Stimulated activated CD4-positive, alpha-beta T cell treated with anti-CD3 and anti-CD28 coated beads, Interleukin-1b, Interleukin-23, amount 100 ng/mL, for 1 hour (primary cell): ENCODE results near the gene RBBP6.
"Not testable (repeated sequence)": the region's sequence is repeated elsewhere in the genome, so short reads cannot be mapped to it uniquely, and the experiment has no call there.

Experiments used
- DNase-seq, 2 donors: peaks; one replicate each; pipeline ENCODE4 v3.0.0-alpha.2; 2020; ENCODE audit warnings: low read depth in 2 of 2

The RBBP6 gene

GRCh38 chr16:24568392-24568791 lies 29.0 kb downstream of the RBBP6 start:
- DNase-seq: no peak

GRCh38 chr16:24571096-24571495 lies 31.7 kb downstream of the RBBP6 start:
- DNase-seq: no peak

GRCh38 chr16:24572069-24572468 lies 32.7 kb downstream of the RBBP6 start:
- no peak for DNase-seq

- no peak for DNase-seq
Measured at GRCh38 chr16:24573141-24573540, 33.8 kb downstream of the RBBP6 start.

- not testable (repeated sequence) for DNase-seq
Measured at GRCh38 chr16:24574515-24575485, 35.4 kb downstream of the RBBP6 start.

GRCh38 chr16:24575791-24576190 lies 36.4 kb downstream of the RBBP6 start:
- DNase-seq: not testable (repeated sequence)

- no peak for DNase-seq
Measured at GRCh38 chr16:24577167-24577566, 37.8 kb downstream of the RBBP6 start.

- no peak for DNase-seq
Measured at GRCh38 chr16:24580665-24581064, 41.3 kb downstream of the RBBP6 start.

- DNase-seq: no peak
Measured at GRCh38 chr16:24583494-24583893, 44.1 kb downstream of the RBBP6 start.

- no peak for DNase-seq
Measured at GRCh38 chr16:24589997-24590396, 50.6 kb downstream of the RBBP6 start.

GRCh38 chr16:24598777-24599437 lies 59.5 kb downstream of the RBBP6 start:
- DNase-seq: no peak

- DNase-seq: no peak
Measured at GRCh38 chr16:24609417-24609739, 70.0 kb downstream of the RBBP6 start.

- DNase-seq: no peak
Measured at GRCh38 chr16:24609740-24610415, 70.5 kb downstream of the RBBP6 start.

GRCh38 chr16:24610416-24610755 lies 71.0 kb downstream of the RBBP6 start:
- DNase-seq: no peak

GRCh38 chr16:24611310-24611709 lies 71.9 kb downstream of the RBBP6 start:
- no peak for DNase-seq

GRCh38 chr16:24612656-24613055 lies 73.3 kb downstream of the RBBP6 start:
- no peak for DNase-seq

GRCh38 chr16:24613267-24613666 lies 73.9 kb downstream of the RBBP6 start:
- DNase-seq: not testable (repeated sequence)

GRCh38 chr16:24617502-24617901 lies 78.1 kb downstream of the RBBP6 start:
- no peak for DNase-seq
